HL-60 (cell line): Measurements from ENCODE around the gene GLRB.

Source experiments
- DNase-seq, 2 experiments: peaks; one replicate each; pipeline ENCODE4 v3.0.0-alpha.2; 2010 to 2020; ENCODE audit warnings: low read depth in 1 of 2, low spot score in 1 of 2
- H3K27ac ChIP-seq: fragments of 250-450 bp; sonication (Bioruptor Pico); replicated peaks from 2 replicates; pipeline ENCODE4 v1.5.1; 2020; ENCODE audit warnings: mild to moderate bottlenecking, moderate library complexity
- H3K27me3 ChIP-seq: fragments of 250-450 bp; sonication (Bioruptor Pico); 2 replicates; pipeline ENCODE4 v1.5.1; 2021; ENCODE audit warnings: mild to moderate bottlenecking, moderate library complexity; ENCODE audit not compliant: insufficient read depth, poor library complexity, severe bottlenecking
- H3K4me3 ChIP-seq: replicated peaks from 2 replicates; pipeline ENCODE4 v1.5.1; 2011; ENCODE audit warnings: mild to moderate bottlenecking, control low read depth, low read length; ENCODE audit not compliant: insufficient read depth
- CTCF ChIP-seq: IDR thresholded peaks from one replicate; pipeline ENCODE4 v1.5.1; 2011; ENCODE audit warnings: low read length, control low read depth, inconsistent platforms; ENCODE audit not compliant: insufficient read depth
- GABPA ChIP-seq: IDR thresholded peaks from 2 replicates; pipeline ENCODE4 v1.6.1; 2012; ENCODE audit warnings: low read depth
- POLR2AphosphoS5 ChIP-seq: IDR thresholded peaks from 2 replicates; pipeline ENCODE4 v1.6.1; 2012; ENCODE audit warnings: low read depth
- SPI1 ChIP-seq: IDR thresholded peaks from 2 replicates; pipeline ENCODE4 v1.6.1; 2012; ENCODE audit warnings: low read depth, mild to moderate bottlenecking, borderline replicate concordance
- TF ChIP-seq, protein P1 (sequence below): IDR thresholded peaks from 2 replicates; pipeline ENCODE4 v1.6.1; 2012; ENCODE audit warnings: low read depth; ENCODE audit not compliant: insufficient replicate concordance

GLRB gene

GRCh38 chr4:157141976-157142375 is 66.0 kb downstream of the GLRB start:
- no peak overlapping the region for H3K4me3 ChIP-seq
- H3K27me3 ChIP-seq: no peaks in the 10 kb centered on the region
- TF ChIP-seq GABPA (no peak), CTCF (no peak)
- no peak overlapping the region for H3K27ac ChIP-seq
- DNase-seq: no peak

- no peak for DNase-seq
Observed at GRCh38 chr4:157143369-157143768, 67.4 kb downstream of the GLRB start.

DNA sequence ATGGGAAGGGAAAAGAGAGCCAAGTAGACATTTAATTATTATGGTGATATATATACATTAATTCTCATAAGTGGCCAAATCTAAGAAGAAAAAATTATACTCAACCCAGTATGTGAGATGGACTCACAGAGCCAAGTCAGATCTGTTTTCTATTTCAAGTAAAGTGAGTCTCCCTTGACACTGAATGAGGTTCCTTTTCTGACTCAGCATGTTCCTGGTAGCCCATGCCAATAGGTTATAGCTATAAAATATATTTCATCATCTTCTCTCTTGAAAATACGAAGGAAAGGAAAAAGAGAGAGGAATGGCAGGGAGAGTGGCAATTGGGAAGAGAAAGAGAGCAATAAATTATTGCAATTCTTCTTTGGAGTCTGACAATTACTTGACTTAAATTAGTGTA is 75.8 kb downstream of the GLRB start:
- no peak overlapping the region for H3K4me3 ChIP-seq
- TF ChIP-seq, protein P1, sequence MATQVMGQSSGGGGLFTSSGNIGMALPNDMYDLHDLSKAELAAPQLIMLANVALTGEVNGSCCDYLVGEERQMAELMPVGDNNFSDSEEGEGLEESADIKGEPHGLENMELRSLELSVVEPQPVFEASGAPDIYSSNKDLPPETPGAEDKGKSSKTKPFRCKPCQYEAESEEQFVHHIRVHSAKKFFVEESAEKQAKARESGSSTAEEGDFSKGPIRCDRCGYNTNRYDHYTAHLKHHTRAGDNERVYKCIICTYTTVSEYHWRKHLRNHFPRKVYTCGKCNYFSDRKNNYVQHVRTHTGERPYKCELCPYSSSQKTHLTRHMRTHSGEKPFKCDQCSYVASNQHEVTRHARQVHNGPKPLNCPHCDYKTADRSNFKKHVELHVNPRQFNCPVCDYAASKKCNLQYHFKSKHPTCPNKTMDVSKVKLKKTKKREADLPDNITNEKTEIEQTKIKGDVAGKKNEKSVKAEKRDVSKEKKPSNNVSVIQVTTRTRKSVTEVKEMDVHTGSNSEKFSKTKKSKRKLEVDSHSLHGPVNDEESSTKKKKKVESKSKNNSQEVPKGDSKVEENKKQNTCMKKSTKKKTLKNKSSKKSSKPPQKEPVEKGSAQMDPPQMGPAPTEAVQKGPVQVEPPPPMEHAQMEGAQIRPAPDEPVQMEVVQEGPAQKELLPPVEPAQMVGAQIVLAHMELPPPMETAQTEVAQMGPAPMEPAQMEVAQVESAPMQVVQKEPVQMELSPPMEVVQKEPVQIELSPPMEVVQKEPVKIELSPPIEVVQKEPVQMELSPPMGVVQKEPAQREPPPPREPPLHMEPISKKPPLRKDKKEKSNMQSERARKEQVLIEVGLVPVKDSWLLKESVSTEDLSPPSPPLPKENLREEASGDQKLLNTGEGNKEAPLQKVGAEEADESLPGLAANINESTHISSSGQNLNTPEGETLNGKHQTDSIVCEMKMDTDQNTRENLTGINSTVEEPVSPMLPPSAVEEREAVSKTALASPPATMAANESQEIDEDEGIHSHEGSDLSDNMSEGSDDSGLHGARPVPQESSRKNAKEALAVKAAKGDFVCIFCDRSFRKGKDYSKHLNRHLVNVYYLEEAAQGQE: no peak
- TF ChIP-seq SPI1 (no peak), CTCF (no peak), GABPA (no peak), POLR2AphosphoS5 (no peak)
- H3K27ac ChIP-seq: no peak overlapping the region
- no peak for DNase-seq
- no peaks in the 10 kb centered on the region for H3K27me3 ChIP-seq

More at GRCh38 chr4:157143369-157143768, 67.4 kb downstream of the GLRB start:
- Histone ChIP-seq H3K4me3 (no peak overlapping the region), H3K27ac (no peak overlapping the region), H3K27me3 (no peaks in the 10 kb centered on the region)
- TF ChIP-seq, protein P1: no peak
- TF ChIP-seq POLR2AphosphoS5 (no peak), CTCF (no peak), GABPA (no peak), SPI1 (no peak)

- Histone ChIP-seq H3K27ac (no peak overlapping the region), H3K27me3 (no peaks in the 10 kb centered on the region), H3K4me3 (no peak overlapping the region)
- TF ChIP-seq, protein P1: no peak
- TF ChIP-seq GABPA: no peak
- TF ChIP-seq SPI1: no peak
- no peak for TF ChIP-seq POLR2AphosphoS5
- TF ChIP-seq CTCF: no peak
- no peak for DNase-seq
Observed at GRCh38 chr4:157165935-157166610, 90.1 kb downstream of the GLRB start.
